GM18870 (cell line): ENCODE measurements around the gene AIF1L.

Source experiments
- ATAC-seq: cut with Tn5 transposase; IDR thresholded peaks from one replicate; pipeline ENCODE4 v1.9.1; 2021; ENCODE audit warnings: moderate library complexity; ENCODE audit not compliant: unreplicated experiment

Gene AIF1L

GRCh38 chr9:131076347-131077195, 19.8 kb upstream of the AIF1L start:
- no peak for ATAC-seq

DNA sequence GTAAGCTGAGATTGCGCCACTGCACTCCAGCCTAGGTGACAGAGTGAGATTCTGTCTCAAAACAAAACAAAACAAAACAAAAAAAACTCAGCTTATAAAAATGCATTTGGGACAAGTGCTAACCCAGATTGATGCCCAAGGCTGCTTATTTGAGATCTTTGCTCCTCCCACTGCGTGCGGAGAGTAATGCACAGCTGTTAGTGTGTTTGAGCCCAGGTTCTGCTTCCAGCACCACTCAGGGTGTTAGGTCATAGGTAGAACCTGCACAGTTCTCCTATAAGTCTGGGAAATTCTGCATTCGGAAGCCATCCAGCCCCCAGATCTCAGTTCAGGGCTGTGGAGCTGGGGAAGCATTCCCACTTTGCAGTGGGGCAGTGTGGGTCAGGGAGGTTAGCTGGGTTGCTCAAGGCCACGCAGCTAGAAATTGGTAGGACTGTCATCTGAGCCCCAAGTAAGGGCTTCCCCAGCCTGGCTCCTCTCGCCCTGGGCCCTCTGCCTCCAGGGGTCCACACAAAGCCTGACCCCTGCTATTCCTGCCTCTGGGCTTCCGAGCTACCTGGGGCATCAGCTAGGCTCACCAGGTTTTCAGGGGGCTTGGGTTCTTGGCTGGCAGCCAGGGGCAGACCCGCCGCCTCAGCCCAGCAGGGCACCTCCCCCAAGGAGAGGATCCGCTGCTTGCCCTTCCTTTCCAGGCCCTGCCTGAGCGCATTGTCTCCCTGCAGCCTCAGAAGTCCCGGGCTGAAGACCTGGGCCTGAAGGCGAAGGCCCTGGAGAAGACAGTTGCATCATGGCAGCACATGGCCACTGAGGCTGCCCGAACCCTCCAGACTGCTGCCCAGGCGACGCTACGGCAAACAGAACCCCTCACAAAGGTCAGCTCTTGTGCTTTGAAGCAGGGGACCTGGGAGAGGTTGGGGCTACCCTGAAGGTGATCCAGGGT, 17.6 kb upstream of the AIF1L start:
- ATAC-seq, result no peak

DNA sequence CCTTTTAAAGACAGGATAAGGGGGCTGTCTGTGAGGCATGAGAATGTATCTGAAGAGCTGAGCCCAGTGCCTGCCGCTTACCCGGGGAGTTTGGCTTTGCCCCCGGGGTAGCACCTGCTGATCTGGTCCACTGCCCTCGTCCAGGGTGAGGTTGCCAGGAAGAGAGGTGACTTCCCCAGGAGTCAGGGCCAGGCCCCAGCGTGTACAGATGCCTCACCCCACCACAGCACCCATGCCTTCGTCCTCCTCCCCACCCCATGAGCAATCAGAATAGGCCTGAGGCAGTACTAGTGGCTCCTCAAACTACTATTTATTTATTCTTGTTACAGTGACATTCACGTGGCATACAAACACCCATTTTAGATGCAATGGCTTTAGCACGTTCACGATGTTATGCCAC, 15.7 kb upstream of the AIF1L start:
- no peak for ATAC-seq

GRCh38 chr9:131081868-131082267, 14.5 kb upstream of the AIF1L start:
- ATAC-seq, result no peak

GRCh38 chr9:131082774-131083512, 13.4 kb upstream of the AIF1L start:
- ATAC-seq, result no peak

GRCh38 chr9:131084661-131085369, 11.5 kb upstream of the AIF1L start:
- no peak for ATAC-seq

DNA sequence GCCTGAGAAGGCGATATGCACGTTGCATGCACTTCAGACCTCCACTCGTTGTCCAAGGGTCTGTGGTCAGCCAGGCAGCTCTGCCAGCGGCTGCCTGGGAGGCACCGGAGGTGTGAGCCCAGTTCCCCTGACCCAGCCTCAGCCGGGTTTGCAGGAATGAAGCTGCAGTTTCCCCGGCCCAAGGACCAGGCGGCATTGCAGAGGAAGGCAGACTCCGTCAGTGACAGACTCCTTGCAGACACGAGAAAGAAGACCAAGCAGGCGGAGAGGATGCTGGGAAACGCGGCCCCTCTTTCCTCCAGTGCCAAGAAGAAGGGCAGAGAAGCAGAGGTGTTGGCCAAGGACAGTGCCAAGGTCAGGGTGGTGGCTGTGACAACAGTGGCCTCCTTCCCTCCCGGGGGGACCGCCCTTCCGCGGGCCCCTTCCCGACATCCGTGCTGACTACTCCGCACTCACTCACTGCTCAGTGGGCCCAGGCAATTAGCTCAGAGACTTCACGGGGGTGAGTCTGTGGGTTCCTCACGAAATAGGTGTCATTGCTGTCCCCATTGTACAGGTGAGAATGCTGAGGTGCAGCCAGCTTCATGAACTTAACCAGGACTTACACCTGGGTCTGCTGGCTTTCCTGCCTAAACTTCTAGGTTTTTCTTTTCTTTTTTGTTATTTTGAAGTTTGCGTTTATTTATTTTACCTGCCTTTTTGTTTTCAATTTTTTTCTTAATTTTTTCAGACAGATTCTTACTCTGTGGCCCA, 10.8 kb upstream of the AIF1L start:
- no peak for ATAC-seq

DNA sequence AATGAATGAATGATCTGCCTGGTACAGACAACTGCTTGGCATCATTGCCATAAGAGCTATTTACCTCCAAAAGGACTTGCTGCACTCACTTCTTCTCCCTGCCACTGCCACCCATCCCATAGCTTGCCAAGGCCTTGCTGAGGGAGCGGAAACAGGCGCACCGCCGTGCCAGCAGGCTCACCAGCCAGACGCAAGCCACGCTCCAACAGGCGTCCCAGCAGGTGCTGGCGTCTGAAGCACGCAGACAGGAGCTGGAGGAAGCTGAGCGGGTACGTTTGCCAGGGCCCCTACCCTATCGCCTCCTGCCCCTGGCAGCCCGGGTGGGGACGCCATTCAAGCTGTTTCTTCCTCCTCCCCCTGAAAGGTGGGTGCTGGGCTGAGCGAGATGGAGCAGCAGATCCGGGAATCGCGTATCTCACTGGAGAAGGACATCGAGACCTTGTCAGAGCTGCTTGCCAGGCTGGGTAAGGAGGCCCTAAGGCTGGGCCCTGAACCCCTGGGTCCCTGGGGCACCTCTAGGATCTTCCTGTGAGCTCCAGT, 8.9 kb upstream of the AIF1L start:
- ATAC-seq, result no peak

DNA sequence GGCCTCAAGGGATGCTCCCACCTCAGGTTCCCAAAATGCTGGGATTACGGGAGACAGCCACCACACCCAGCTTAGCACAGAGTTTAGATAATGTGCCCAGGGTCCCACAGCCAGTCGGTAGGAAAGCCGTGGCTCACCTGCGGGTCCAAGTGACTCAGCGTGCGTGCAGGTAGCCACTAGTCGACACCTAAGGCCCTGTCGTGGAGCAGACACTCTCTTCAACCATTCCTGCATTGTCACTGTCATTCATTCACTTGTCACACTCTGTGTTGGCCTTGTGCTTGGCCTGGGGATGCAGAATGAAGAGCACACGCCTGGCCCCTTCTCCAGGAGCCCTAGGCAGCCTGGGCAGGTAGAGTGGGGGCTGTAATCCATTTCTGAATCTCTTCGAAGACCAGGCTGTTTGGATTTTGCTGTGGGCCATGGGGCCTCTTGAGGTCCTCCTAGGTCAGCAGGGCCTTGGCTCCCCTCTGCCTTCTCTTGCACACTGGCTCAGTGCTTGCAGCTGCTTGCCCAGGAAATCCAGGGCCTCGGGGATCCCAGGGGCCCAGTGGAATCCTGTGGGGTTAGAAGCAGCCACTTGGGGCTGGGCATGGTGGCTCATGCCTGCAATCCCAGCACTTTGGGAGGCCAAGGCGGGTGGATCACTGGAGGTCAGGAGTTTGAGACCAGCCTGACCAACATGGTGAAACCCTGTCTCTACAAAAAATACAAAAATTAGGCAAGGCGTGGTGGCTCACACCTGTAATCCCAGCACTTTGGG, 6.1 kb upstream of the AIF1L start:
- no peak for ATAC-seq

GRCh38 chr9:131091352-131091992, 4.9 kb upstream of the AIF1L start:
- ATAC-seq, result no peak

DNA sequence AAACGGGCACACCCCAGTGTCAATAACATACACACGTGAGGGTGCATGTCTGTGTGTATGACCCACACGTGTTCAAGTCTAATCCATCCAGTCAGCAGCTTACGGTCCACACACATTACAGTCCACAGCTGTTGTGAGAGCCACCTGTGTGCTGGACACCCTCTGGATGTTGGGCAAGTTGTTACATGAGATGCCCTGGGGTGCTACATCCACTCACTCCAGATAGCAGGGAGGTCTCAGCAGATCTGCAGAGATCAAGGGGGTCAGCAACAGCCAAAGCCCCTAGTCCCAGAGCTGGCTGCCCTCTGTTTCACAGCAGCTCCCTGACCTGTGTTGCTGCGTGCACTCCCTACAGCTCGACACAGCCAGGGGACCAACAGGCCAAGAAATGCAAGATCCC, 4.3 kb upstream of the AIF1L start:
- no peak for ATAC-seq

DNA sequence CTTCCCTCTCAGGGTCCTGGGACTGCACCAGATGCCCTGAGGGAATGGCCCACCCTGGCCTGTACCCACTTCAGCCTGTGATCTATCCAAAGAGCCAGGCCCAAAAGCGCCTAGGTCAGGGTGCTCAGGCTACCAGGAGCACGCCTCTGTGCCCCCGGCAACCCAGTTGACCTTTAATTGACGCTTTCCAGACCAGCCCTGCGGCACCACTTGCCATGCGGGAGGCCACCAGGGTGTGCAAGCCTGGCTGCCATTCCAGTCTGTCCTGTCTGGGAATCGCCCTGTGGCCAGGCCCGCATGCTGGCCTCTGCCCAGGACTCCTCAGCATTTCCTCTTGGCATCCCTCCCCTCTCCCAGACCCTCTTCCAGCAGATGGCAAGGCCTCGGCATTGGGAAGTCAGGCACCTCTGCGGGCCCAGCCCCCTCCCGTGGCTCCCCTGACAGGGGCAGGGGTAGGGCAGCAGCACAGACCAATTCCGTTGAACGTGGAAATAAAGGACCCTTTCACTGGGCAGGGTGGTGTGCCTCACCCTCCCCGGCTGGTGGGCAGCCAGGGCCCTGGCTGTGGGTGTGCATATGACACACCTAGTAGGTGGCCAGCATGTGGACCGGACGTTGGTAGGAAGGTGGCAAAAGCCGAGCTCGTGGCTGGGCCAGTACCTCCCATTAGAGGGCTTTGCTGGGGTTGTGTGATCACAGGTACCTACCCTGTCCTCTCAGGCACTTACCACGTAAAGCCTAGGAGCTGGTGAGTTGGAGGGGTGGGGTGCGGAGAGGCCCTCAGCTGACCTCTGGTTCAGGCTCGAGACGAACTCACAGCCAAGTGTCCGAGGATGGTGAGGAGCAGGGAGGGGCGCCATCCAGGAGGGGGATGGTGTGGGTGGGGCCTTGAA, 3.5 kb upstream of the AIF1L start:
- no peak for ATAC-seq

DNA sequence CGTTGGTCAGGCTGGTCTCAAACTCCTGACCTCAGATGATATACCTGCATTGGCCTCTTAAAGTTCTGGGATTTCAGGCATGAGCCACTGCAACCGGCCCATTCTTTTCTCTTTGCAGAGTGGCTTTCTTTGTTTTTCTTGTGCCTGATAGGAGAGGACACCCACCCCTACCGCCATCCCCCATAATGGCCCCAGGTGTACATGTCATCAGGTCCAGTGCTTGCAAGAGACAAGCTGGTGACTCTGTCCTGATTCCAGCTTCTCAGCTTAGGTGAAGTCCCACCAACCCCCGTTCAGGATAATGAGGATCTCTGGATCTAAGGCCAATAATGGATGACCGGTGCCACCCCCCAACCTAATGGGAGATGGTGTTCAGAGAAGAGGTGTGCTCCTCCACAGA, 2.3 kb upstream of the AIF1L start:
- ATAC-seq, result no peak

DNA sequence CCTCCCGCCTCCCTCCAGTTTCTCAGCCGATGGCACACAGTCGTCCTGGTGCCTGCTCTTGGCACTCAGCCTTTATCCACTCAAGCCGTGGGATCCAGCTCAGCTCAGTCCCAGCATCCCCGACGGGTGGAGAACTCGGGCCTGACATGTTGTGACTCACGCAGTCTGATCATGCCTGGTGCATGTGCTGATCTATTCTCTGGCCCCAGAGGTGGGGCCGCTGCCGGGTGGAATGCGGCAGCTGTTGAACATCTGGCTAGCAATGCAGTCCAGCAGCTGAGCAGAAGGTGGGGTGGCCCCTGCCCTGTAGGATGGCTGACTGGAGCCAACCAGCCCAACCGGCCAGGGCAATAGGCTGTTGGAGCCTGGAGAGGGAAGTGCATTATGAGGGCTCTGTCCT, 1.7 kb upstream of the AIF1L start:
- no peak for ATAC-seq

GRCh38 chr9:131095666-131096268, 564 bp upstream of the AIF1L start:
- no peak for ATAC-seq

GRCh38 chr9:131097126-131097947, 1.0 kb downstream of the AIF1L start:
- ATAC-seq, result no peak
